HAP-1 (cell line): ENCODE results near the gene IMPG1.
"Not testable (repeated sequence)": the region's sequence is repeated elsewhere in the genome, so short reads cannot be mapped to it uniquely, and the experiment has no call there.

Source experiments
- DNase-seq, 2 experiments: peaks; one replicate each; pipeline ENCODE4 v3.0.0-alpha.2; 2016 to 2020; ENCODE audit warnings: low spot score in 2 of 2
- H3K27me3 ChIP-seq: fragments of 250-450 bp; sonication (Bioruptor Pico); 2 replicates; pipeline ENCODE4 v1.5.1; 2020; ENCODE audit warnings: low read depth, mild to moderate bottlenecking, moderate library complexity
- H3K36me3 ChIP-seq: fragments of 250-450 bp; sonication (Bioruptor Pico); replicated peaks from 2 replicates; pipeline ENCODE4 v1.5.1; 2020; ENCODE audit warnings: mild to moderate bottlenecking
- H3K4me1 ChIP-seq: fragments of 250-450 bp; sonication (Bioruptor Pico); 2 replicates; pipeline ENCODE4 v1.5.1; 2020; ENCODE audit warnings: mild to moderate bottlenecking
- H3K4me3 ChIP-seq: fragments of 250-450 bp; sonication (Bioruptor Pico); 2 replicates; pipeline ENCODE4 v1.5.1; 2020; ENCODE audit warnings: mild to moderate bottlenecking, moderate library complexity
- H3K9me3 ChIP-seq: fragments of 250-450 bp; sonication (Bioruptor Pico); 2 replicates; pipeline ENCODE4 v1.5.1; 2020; ENCODE audit warnings: mild to moderate bottlenecking, moderate library complexity
- in situ Hi-C: fragments of 300-500 bp; cut with MboI; formaldehyde crosslinking; loops from 3 replicates; pipeline ENCODE4 v1.14.3; 2020; ENCODE audit warnings: low sequenced_read_pairs, inconsistent platforms, mixed read lengths

Gene IMPG1

DNA sequence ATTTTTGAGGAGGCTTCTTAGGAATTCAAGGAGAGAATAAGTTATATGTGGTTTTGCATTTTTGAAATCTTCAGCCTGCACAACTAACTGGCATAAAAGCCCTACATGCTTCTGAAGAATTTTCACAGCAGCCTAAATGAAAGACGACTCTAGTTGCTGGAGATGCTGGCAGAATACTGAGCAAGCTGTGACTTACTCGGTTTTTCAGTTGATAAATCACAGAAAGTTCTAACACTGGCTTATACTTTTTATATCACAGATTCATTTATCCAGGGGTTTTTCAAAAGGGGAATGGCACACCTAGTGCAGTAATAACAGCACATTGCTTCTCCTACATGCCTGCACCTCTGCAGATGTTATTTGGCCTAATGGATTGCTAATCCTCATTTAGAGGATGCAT, 134.6 kb downstream of the IMPG1 start:
- H3K9me3 ChIP-seq = no peaks in the 10 kb centered on the region
- peaks cover 12% of the 10 kb centered on the region for H3K4me1 ChIP-seq
- H3K36me3 ChIP-seq = no peaks in the 10 kb centered on the region
- in situ Hi-C loops = loop anchor here (25.0 kb wide), 1 partner anchor 1524 kb away; the partner anchor contains the start of gene HTR1B
- no peak for DNase-seq
- 0 out of 2 replicates have a peak, but pooled peaks cover 7% of the 10 kb centered on the region for H3K27me3 ChIP-seq
- H3K4me3 ChIP-seq = no peak overlapping the region

DNA sequence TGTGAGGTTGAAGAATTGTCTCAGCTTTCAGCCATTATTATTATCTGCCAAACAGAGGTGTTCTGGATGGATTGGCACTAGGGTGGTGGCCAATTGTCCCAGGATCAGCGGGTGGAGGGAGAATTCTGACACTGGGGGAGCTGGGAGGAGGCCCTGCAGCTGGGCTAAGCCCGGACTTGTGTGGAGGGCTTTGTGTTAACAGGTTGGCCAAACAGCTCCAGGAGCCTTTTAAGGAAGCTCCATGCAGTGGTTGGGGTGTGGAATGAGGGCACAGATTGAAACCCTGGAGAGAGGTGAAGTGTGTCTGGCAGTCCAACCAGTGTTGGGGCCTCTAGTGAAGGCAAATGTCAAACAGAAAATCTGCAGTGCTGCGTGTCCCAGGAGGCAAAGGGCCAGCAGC, 135.8 kb downstream of the IMPG1 start:
- 0 out of 2 replicates have a peak, but pooled peaks cover 2% of the 10 kb centered on the region for H3K27me3 ChIP-seq
- H3K4me3 ChIP-seq = no peak overlapping the region
- in situ Hi-C loops = loop anchor here (25.0 kb wide), 1 partner anchor 1526 kb away; the partner anchor contains the start of gene HTR1B
- DNase-seq = no peak
- H3K36me3 ChIP-seq = no peaks in the 10 kb centered on the region
- peaks cover 12% of the 10 kb centered on the region for H3K4me1 ChIP-seq
- H3K9me3 ChIP-seq = no peaks in the 10 kb centered on the region

DNA sequence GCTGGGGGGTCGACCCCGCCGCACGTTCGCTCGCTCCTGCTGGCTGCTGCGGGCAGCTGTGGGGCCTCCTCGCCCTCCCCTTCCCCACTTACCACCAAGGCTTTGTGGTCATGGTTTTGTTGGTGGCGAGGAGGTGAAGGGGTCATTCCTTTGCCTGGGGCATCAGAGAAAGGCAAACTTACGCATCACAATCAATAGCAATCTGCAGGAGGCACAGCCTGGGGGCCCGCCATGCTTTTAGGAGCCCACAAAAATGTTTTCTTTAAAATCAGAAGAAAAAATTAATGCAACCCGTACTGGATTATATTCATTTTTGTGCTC, 137.0 kb downstream of the IMPG1 start:
- H3K27me3 ChIP-seq = 0 out of 2 replicates have a peak, but pooled peaks cover 2% of the 10 kb centered on the region
- DNase-seq = no peak
- no peaks in the 10 kb centered on the region for H3K9me3 ChIP-seq
- H3K4me3 ChIP-seq = peak overlapping the region; percentile 18
- H3K36me3 ChIP-seq = no peaks in the 10 kb centered on the region
- H3K4me1 ChIP-seq = peaks cover 12% of the 10 kb centered on the region
- in situ Hi-C loops = loop anchor here (25.0 kb wide), 1 partner anchor 1527 kb away; the partner anchor contains the start of gene HTR1B

DNA sequence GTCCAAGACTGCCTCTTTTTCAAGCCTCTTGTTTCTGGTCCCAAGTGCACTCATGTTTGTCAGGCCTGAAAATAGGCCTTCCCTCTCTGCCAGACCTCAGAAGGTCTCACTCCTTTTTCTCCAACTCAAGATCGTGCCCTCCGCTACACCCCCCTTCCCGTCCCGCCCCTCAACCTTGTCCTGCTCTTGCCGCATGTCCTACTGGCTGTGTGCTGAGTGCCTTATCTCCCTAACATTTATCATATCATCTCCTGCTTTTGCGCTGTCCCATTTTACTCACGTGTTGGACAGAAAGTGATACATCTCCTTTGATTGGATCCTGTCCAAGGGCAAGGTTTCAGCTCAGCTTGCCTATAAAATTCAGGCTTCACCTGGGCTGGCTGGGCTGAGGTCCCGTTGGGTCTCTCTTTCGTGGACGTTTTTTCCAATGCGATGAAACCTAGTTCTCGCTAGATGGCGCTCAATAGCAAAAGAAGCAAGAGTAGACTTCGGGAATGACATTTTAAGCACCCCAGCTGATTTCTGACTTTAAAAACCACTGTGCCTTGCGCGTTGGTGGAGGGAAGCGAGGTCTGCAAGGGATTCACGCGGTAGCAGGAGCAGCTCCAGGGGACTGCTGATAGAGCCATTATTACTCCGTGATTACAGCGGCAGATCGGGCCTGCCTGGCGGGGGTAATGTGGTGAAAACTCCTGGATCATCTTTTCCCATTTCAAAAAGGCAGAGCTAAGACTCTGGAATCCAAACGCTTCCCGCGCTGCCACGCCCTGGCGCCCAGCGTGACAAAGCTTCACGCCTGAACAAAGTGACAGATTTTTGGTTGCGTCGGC, 137.6 kb downstream of the IMPG1 start:
- Histone ChIP-seq H3K4me1 (peaks cover 12% of the 10 kb centered on the region), H3K27me3 (0 out of 2 replicates have a peak, but pooled peaks cover 2% of the 10 kb centered on the region), H3K9me3 (no peaks in the 10 kb centered on the region), H3K36me3 (no peaks in the 10 kb centered on the region), H3K4me3 (peak overlapping the region; percentile 18)
- in situ Hi-C loops = loop anchor here (5.0 to 25.0 kb wide), 2 partner anchors 232 to 1527 kb away; partner anchors contain the start of gene HTR1B
- DNase-seq = peak; percentile 64 to 82

DNA sequence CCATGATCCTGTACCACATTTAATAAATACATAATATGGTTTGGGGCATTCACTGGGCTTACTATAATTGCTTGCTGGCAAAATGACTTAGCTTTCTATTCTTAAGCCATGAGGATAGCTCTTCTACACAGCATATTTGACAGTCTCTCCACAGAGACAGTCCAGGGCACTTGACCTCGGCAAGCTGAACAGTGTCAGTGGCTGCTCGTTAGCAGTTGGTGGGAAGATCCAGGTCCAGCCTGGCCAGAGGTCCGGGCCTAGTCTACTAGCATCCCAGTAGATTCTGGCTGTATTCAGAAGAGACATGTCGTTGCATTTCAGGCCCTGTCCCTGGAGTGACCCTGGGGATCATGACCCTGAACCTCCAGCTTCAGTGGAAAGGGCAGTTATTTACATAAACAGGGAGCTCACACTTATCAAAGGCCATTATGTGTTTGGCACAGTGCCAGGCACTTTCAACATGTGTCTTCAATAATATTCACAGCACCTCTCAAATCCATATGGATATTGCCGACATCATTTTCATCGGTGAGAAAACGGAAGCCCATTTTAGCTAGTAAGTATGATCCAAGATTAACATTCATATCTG, 139.0 kb downstream of the IMPG1 start:
- no peaks in the 10 kb centered on the region for H3K36me3 ChIP-seq
- no peak for DNase-seq
- in situ Hi-C loops = loop anchor here (5.0 to 25.0 kb wide), 2 partner anchors 234 to 1529 kb away; partner anchors contain the start of gene HTR1B

DNA sequence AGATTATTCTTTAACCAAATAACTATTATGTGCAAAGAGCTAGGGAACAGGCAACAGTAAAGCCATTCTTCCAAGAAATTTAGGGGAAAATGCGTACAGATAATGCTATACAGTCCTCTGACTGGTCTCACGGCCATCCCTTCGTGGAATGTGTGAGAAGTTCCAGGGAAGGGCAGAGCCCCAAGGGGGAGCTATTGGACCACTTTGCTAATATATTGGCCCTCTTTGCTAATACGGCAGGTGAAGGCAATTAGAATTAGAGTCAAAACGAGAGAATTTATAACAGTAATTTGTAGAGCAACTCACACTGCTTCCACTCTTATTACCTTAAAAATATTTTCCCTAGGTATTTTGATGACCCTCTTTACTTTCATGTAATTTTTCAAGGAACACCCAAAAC, 140.4 kb downstream of the IMPG1 start:
- Histone ChIP-seq H3K9me3 (no peaks in the 10 kb centered on the region), H3K27me3 (0 out of 2 replicates have a peak, but pooled peaks cover 2% of the 10 kb centered on the region), H3K4me1 (peaks cover 12% of the 10 kb centered on the region), H3K36me3 (no peaks in the 10 kb centered on the region), H3K4me3 (no peak overlapping the region)
- DNase-seq = peak; percentile 48 to 75
- in situ Hi-C loops = loop anchor here (5.0 to 25.0 kb wide), 2 partner anchors 235 to 1530 kb away; partner anchors contain the start of gene HTR1B

More for the DNA sequence above, 139.0 kb downstream of the IMPG1 start:
- Histone ChIP-seq H3K27me3 (0 out of 2 replicates have a peak, but pooled peaks cover 2% of the 10 kb centered on the region), H3K4me1 (peaks cover 12% of the 10 kb centered on the region), H3K9me3 (no peaks in the 10 kb centered on the region), H3K4me3 (no peak overlapping the region)

DNA sequence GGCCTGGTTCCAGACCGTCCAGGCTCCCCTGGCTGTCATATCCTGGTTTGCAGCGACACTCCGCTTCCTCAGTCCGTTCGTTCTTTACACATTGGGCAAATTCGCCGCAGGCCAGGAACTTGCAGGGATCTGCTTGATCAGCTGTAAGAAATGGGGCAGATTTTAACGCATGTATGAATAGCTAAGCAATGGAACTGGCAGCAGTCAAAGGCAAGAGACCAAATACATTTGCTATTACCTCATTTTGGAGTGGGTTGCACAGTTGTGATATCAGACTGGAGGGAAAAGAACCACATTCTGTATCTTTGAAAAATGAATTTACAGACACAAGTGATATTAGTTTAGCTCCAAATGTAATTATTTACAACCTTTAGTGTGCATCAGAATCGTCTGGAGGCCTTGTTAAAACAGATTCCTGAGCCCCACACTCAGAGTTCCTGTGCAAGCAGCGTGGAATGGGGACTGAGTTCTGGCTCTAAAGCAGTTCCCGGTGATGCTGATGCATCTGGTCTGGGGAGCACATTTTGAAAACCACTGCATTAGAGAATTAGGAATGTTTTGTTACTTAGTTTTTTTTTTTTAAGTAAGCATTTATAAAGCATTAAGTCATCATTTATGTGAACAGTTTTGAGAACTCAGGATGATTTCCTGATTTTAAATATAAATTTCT, 141.3 kb downstream of the IMPG1 start:
- Histone ChIP-seq H3K4me1 (peaks cover 12% of the 10 kb centered on the region), H3K27me3 (0 out of 2 replicates have a peak, but pooled peaks cover 2% of the 10 kb centered on the region), H3K9me3 (no peaks in the 10 kb centered on the region), H3K4me3 (no peak overlapping the region), H3K36me3 (no peaks in the 10 kb centered on the region)
- DNase-seq = no peak
- in situ Hi-C loops = loop anchor here (5.0 to 25.0 kb wide), 2 partner anchors 236 to 1531 kb away; partner anchors contain the start of gene HTR1B

DNA sequence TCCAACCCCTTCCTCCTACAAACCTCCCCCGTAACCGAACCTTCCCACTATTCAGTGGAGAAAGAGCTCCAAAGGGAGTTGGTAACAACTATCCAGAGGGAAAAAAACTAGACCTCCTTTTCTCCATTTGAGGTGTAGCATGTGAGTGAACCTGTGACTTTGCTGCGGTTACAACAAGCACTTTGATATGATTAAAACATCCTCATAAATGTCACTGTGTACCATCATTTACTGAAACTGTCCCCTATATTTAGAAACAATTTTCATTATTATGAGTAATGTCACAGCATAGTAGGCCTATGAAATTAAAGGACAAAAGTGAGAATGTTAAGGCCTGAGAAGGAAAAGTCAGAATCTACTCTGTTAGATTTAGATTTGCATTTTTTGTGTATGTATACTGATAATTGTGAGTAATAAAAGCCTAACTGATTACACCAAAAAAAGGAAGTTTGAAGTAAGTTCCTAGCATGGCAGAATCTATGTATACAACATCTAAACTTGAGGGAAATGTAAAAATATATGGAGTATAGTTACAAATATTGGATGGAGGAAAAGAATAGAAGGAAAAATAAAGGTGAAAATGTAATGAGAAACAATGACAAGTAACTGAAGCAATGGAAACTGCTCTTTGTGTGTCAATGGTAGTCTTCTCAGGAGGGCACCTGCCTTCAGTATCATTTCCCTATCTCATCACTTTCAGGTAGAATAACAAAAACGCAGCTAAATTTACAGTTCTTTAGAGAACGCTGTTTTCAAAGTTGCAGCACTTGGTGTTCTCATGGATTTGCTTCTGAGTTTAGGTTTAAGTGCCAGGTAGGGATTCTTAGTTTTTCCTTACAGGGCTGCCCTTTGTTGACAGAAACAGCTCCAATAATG, 145.9 kb downstream of the IMPG1 start:
- DNase-seq = no peak
- Histone ChIP-seq H3K27me3 (no peaks in the 10 kb centered on the region), H3K9me3 (no peaks in the 10 kb centered on the region), H3K4me3 (no peak overlapping the region), H3K4me1 (no peaks in the 10 kb centered on the region), H3K36me3 (no peaks in the 10 kb centered on the region)
- in situ Hi-C loops = loop anchor here (25.0 kb wide), 1 partner anchor 1536 kb away; the partner anchor contains the start of gene HTR1B

DNA sequence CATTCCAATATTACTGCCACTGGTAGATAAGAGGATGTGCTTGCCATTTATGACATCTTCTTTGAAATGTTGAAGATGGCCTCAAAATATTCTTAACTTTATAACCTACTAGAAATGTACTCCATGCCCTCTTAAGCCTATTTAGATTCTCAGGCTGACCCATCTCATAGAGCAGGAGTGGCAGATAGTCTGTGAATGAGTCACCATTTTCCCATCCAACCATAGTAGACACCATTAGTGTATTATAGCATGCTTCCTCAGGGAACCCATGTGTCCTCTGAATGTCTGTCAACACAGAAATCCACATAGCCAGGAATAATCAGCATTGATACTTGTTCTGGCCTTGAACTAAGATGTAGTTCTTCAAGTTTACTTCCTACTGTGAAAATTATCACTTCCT, 150.2 kb downstream of the IMPG1 start:
- no peaks in the 10 kb centered on the region for H3K9me3 ChIP-seq
- no peak overlapping the region for H3K4me3 ChIP-seq
- no peak for DNase-seq
- in situ Hi-C loops = no loop called here
- peaks cover 9% of the 10 kb centered on the region for H3K4me1 ChIP-seq
- H3K27me3 ChIP-seq = no peaks in the 10 kb centered on the region
- H3K36me3 ChIP-seq = no peaks in the 10 kb centered on the region

DNA sequence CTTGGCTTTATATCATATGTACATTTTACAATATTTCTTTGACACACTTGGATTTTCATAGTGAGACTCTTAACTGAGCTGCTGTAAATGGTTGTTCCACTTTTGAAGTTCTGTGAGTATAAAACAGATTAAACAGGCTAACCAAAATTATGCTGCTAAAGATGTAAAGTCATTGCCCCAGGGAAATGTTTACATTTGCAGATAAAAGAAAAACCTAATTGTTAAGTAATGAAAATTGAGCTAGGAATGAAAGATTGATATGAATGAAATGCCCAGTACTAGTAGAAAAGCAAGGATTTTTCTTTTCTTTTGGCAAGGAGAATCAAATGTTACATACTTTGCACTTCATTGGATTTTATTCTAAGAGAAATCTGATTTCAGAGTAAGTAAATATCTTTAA, 159.4 kb downstream of the IMPG1 start:
- no peak for DNase-seq
- Histone ChIP-seq H3K4me1 (peaks cover 25% of the 10 kb centered on the region), H3K9me3 (no peaks in the 10 kb centered on the region), H3K4me3 (no peak overlapping the region), H3K27me3 (no peaks in the 10 kb centered on the region), H3K36me3 (no peaks in the 10 kb centered on the region)
- in situ Hi-C loops = no loop called here

DNA sequence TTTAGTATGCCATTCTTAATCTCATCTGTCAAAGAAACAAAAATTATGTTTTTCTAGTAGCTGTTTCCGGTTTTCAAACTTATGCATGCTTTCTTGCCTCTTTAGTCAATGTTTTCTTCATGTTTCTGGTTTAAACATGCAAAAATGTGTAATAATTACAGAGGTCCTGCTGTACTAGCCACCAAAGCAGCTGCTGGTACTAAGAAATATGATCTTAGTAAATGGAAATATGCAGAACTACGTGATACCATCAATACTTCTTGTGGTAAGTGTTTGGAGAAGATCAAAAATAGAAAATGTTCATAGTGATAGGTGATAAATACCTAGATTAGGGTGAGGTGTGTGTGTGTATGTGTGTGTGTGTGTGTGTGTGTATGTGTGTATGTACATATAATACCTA, 165.0 kb downstream of the IMPG1 start:
- Histone ChIP-seq H3K27me3 (no peaks in the 10 kb centered on the region), H3K4me3 (no peak overlapping the region)
- in situ Hi-C loops = no loop called here

DNA sequence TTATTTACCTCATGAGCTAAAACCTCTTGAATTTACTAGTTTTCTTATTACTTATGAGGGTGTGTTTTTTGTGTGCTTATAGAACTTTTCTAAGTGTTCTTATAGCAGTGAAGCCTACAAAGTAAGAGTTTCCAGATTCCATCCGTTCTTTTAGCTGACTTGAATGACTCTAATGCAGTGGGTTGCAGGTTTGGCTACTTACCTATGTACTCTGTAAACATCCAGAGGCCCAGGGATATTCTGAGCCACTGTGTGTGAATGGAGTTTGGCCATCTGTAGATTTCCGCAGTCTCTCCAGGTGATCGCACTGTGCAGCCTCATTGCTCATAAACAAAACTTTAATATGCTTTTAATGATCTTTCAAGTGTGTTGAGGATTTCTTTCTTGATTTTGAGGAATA, 165.6 kb downstream of the IMPG1 start:
- no peaks in the 10 kb centered on the region for H3K36me3 ChIP-seq
- in situ Hi-C loops = no loop called here
- no peaks in the 10 kb centered on the region for H3K27me3 ChIP-seq
- H3K4me3 ChIP-seq = no peak overlapping the region
- H3K9me3 ChIP-seq = no peaks in the 10 kb centered on the region
- no peak for DNase-seq
- H3K4me1 ChIP-seq = no peaks in the 10 kb centered on the region

More for the DNA sequence above, 165.0 kb downstream of the IMPG1 start:
- DNase-seq = no peak
- Histone ChIP-seq H3K36me3 (no peaks in the 10 kb centered on the region), H3K9me3 (no peaks in the 10 kb centered on the region), H3K4me1 (no peaks in the 10 kb centered on the region)

DNA sequence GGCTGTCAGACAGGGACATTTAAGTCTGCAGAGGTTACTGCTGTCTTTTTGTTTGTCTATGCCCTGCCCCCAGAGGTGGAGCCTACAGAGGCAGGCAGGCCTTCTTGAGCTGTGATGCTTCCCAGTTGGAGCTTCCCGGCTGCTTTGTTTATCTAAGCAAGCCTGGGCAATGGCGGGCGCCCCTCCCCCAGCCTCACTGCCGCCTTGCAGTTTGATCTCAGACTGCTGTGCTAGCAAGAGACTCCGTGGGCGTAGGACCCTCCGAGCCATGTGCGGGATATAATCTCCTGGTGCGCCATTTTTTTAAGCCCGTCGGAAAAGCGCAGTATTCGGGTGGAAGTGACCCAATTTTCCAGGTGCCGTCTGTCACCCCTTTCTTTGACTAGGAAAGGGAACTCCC, 167.3 kb downstream of the IMPG1 start:
- DNase-seq, H3K36me3 ChIP-seq, in situ Hi-C loops, H3K4me3 ChIP-seq, H3K27me3 ChIP-seq, H3K9me3 ChIP-seq, H3K4me1 ChIP-seq: not testable (repeated sequence)
